GM12891 (cell line): Measurements from ENCODE around the gene TJP3.

ENCODE experiments used
- DNase-seq: peaks from one replicate; pipeline ENCODE4 v3.0.0; 2011; ENCODE audit warnings: low spot score; ENCODE audit not compliant: insufficient read length
- FAIRE-seq: peaks from 2 replicates; lab custom pipeline; 2011; peaks lifted over from hg19 to GRCh38; lab: Jason Lieb, UNC
- PAX5 ChIP-seq: IDR thresholded peaks from 2 replicates; pipeline ENCODE4 v1.6.1; 2011; ENCODE audit warnings: low read length, moderate library complexity, mild to moderate bottlenecking; ENCODE audit not compliant: insufficient read depth, severe bottlenecking
- POLR2A ChIP-seq: IDR thresholded peaks from 2 replicates; pipeline ENCODE4 v1.6.1; 2011; ENCODE audit warnings: low read depth, low read length, control low read depth
- POLR2AphosphoS5 ChIP-seq: IDR thresholded peaks from 2 replicates; pipeline ENCODE4 v1.6.1; 2011; ENCODE audit warnings: low read depth, low read length, control low read depth
- POU2F2 ChIP-seq: IDR thresholded peaks from 2 replicates; pipeline ENCODE4 v1.6.1; 2011; ENCODE audit warnings: low read depth, mild to moderate bottlenecking, control low read depth, low read length, moderate library complexity
- SPI1 ChIP-seq: IDR thresholded peaks from 2 replicates; pipeline ENCODE4 v1.6.1; 2011; ENCODE audit warnings: low read depth, low read length, control low read depth
- TAF1 ChIP-seq: IDR thresholded peaks from 2 replicates; pipeline ENCODE4 v1.6.1; 2011; ENCODE audit warnings: low read depth, low read length, control low read depth

Gene TJP3

GRCh38 chr19:3698386-3698950 lies 9.7 kb upstream of the TJP3 start:
- no peak for DNase-seq
- no peak for TF ChIP-seq TAF1
- TF ChIP-seq PAX5: no peak
- TF ChIP-seq POU2F2: no peak
- TF ChIP-seq POLR2AphosphoS5: no peak
- TF ChIP-seq SPI1: no peak
- TF ChIP-seq POLR2A: no peak
- FAIRE-seq: no peak

DNA sequence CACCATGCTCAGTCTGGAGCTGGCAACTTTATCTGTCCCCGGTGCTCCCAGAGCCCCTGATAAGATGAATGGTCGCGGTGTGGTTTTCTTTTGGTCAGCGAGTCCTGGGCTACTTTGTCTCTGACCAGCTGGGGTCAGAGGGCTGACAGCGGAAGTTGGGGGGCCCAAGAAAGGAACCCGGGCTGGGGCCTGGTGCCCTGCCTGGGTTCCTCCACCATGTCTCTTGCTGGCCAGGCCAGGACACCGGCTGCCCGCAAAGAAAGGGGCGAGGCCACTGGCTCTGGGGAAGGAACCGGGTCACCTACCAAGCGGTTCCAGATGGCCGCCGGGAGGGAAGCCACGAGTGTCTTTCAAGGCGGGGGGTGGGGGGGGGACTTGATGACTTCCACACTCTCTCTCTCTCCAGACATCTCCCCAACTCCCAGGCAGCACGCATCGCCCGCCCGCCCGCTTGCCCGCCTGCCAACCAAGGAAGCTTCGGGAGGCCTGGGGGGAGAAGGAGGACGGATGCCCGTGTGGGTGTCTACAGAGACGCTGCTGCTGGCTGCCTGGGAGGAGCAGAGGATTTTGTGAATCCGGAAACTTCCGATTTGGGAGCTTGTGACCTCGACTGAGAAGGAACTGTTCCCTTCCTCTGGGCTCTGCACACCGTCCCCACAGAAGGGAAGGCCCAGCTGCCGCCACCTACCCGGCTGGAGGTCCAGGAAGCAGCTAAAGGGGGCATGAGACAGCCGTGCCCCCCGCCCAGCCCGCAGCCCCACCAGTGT lies 9.0 kb upstream of the TJP3 start:
- FAIRE-seq (peak; percentile 45), DNase-seq (peak; percentile 66)
- TF ChIP-seq POLR2A (no peak), POU2F2 (no peak), PAX5 (no peak), TAF1 (no peak), POLR2AphosphoS5 (no peak), SPI1 (no peak)

GRCh38 chr19:3699741-3700241 lies 8.4 kb upstream of the TJP3 start:
- FAIRE-seq (no peak), DNase-seq (no peak)
- TF ChIP-seq POLR2AphosphoS5 (no peak), TAF1 (no peak), POU2F2 (no peak), PAX5 (no peak), SPI1 (no peak), POLR2A (no peak)

GRCh38 chr19:3700242-3701032 lies 7.7 kb upstream of the TJP3 start, which contains the start of gene PIP5K1C:
PIP5K1C (minus strand) TSS chr19:3700468; CDS start chr19:3700390, 78 bp downstream.
- DNase-seq (peak; percentile 98), FAIRE-seq (peak; percentile 99)
- TF ChIP-seq POLR2A: no peak
- TF ChIP-seq SPI1: no peak
- no peak for TF ChIP-seq POLR2AphosphoS5
- no peak for TF ChIP-seq POU2F2
- no peak for TF ChIP-seq TAF1
- TF ChIP-seq PAX5: no peak

DNA sequence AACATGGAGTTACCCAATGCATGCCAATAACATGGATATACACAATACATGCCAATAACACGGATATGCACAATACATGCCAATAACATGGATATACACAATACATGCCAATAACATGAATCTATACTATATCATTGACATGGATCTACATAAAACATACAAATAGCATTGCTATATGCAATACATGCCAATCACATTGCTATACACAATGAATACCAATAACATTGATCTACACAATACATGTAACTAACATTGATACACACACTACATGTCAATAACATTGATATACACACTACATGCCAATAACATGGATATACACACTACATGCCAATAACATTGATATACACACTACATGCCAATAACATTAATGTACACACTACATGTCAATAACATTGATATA lies 7.0 kb upstream of the TJP3 start:
- DNase-seq (no peak), FAIRE-seq (peak; percentile 69)
- TF ChIP-seq POLR2AphosphoS5 (no peak), TAF1 (no peak), PAX5 (no peak), SPI1 (no peak), POLR2A (no peak), POU2F2 (no peak)

GRCh38 chr19:3707868-3708206 lies 347 bp upstream of the TJP3 start:
- FAIRE-seq: no peak
- no peak for DNase-seq
- no peak for TF ChIP-seq POU2F2
- TF ChIP-seq TAF1: no peak
- no peak for TF ChIP-seq POLR2AphosphoS5
- no peak for TF ChIP-seq SPI1
- no peak for TF ChIP-seq POLR2A
- no peak for TF ChIP-seq PAX5

GRCh38 chr19:3710265-3710812 lies 2.2 kb downstream of the TJP3 start:
- TF ChIP-seq POLR2A: no peak
- TF ChIP-seq SPI1: no peak
- TF ChIP-seq POU2F2: no peak
- no peak for TF ChIP-seq PAX5
- TF ChIP-seq TAF1: no peak
- no peak for TF ChIP-seq POLR2AphosphoS5
- DNase-seq: no peak
- no peak for FAIRE-seq

- TF ChIP-seq PAX5 (no peak), TAF1 (no peak), POLR2AphosphoS5 (no peak), POU2F2 (no peak), SPI1 (no peak), POLR2A (no peak)
- DNase-seq (no peak), FAIRE-seq (no peak)
These were observed 4.8 kb downstream of the TJP3 start for GRCh38 chr19:3712663-3713611.
